A549 (cell line): Measurements from ENCODE around the gene CDK19. TPM values are rescaled to one million over a fixed set of nuclear protein-coding genes. Genes with fewer than 3 reads are reported as not detected.

Experiments
- ATAC-seq, 2 experiments: fragments of 200-7000 bp in 1 of 2; fragments of >200 bp in 1 of 2; cut with Nextera tagmentation in 1 of 2; cut with Tn5 transposase in 1 of 2; 3 replicates each; pipeline versions ENCODE4 v1.8.0 to v1.9.1; 2018 to 2020; ENCODE audit warnings: mild to moderate bottlenecking in 1 of 2, moderate library complexity in 1 of 2
- CTCF ChIA-PET: fragments of 300-600 bp; sonication (Branson Sonifier 250); formaldehyde crosslinking; extraction: SDS; loops from one replicate; lab custom pipeline; 2021; ENCODE audit warnings: antibody characterized with exemption, inconsistent platforms; lab: Yijun Ruan, JAX
- POLR2A ChIA-PET: fragments of 350-600 bp; formaldehyde crosslinking; extraction: SDS; loops from one replicate; lab custom pipeline; 2021; ENCODE audit warnings: antibody characterized with exemption, inconsistent platforms; lab: Yijun Ruan, JAX
- DNase-seq, 2 experiments: peaks; one replicate each; pipeline versions ENCODE4 v3.0.0 to v3.0.0-alpha.2; 2011 to 2016; ENCODE audit warnings: low read depth in 1 of 2, low spot score in 1 of 2
- FAIRE-seq: peaks from 2 replicates; lab custom pipeline; 2011; peaks lifted over from hg19 to GRCh38; lab: Jason Lieb, UNC
- H3K27ac ChIP-seq, 2 experiments: fragments of >200 bp; sonication (Bioruptor Twin); formaldehyde crosslinking; 3 replicates each; pipeline ENCODE4 v1.5.1; 2016 to 2017
- H3K4me1 ChIP-seq: fragments of >200 bp; sonication (Bioruptor Twin); formaldehyde crosslinking; 3 replicates; pipeline ENCODE4 v1.6.1; 2016
- H3K4me2 ChIP-seq: fragments of >200 bp; sonication (Bioruptor Twin); formaldehyde crosslinking; 3 replicates; pipeline ENCODE4 v1.6.1; 2016
- H3K4me3 ChIP-seq: fragments of >200 bp; sonication (Bioruptor Twin); formaldehyde crosslinking; 3 replicates; pipeline ENCODE4 v1.5.1; 2016
- H3K9me3 ChIP-seq: fragments of >200 bp; sonication (Bioruptor Twin); formaldehyde crosslinking; 3 replicates; pipeline ENCODE4 v1.6.1; 2016
- ATOH8 ChIP-seq: fragments of 250-450 bp; sonication (Bioruptor Pico); IDR thresholded peaks from 2 replicates; pipeline ENCODE4 v1.5.0; 2020; ENCODE audit warnings: low read depth, mild to moderate bottlenecking, moderate library complexity
- BCL3 ChIP-seq: fragments of >200 bp; sonication (Bioruptor Twin); formaldehyde crosslinking; IDR thresholded peaks from 3 replicates; pipeline ENCODE4 v1.6.1; 2016
- CEBPB ChIP-seq, 2 experiments: fragments of >200 bp in 1 of 2; sonication (Bioruptor Twin) in 1 of 2; formaldehyde crosslinking in 1 of 2; IDR thresholded peaks; 2 replicates each; pipeline ENCODE4 v1.6.1; 2012 to 2016
- CHD2 ChIP-seq: fragments of 150-350 bp; IDR thresholded peaks from 2 replicates; pipeline ENCODE4 v1.6.1; 2014; ENCODE audit warnings: low read length; ENCODE audit not compliant: partially characterized antibody
- ESRRA ChIP-seq: fragments of 150-350 bp; IDR thresholded peaks from 2 replicates; pipeline ENCODE4 v1.6.1; 2014; ENCODE audit warnings: mild to moderate bottlenecking, low read length, borderline replicate concordance
- GATA3 ChIP-seq: IDR thresholded peaks from 2 replicates; pipeline ENCODE4 v1.6.1; 2012; ENCODE audit warnings: borderline replicate concordance
- HDAC2 ChIP-seq: fragments of 200-600 bp; sonication (generic); IDR thresholded peaks from 2 replicates; pipeline ENCODE4 v1.6.1; 2016
- HMGXB4 ChIP-seq: fragments of 250-450 bp; sonication (Bioruptor Pico); IDR thresholded peaks from 2 replicates; pipeline ENCODE4 v1.5.0; 2021; ENCODE audit warnings: mild to moderate bottlenecking, moderate library complexity, borderline replicate concordance
- HOXA7 ChIP-seq: fragments of 250-450 bp; sonication (Bioruptor Pico); IDR thresholded peaks from 2 replicates; pipeline ENCODE4 v1.5.0; 2020; ENCODE audit warnings: mild to moderate bottlenecking, moderate library complexity
- HOXB5 ChIP-seq: fragments of 250-450 bp; sonication (Bioruptor Pico); IDR thresholded peaks from 2 replicates; pipeline ENCODE4 v1.5.0; 2020; ENCODE audit warnings: mild to moderate bottlenecking, moderate library complexity
- JUN ChIP-seq, 2 experiments: fragments of >200 bp; sonication (Bioruptor Twin); formaldehyde crosslinking; IDR thresholded peaks; 2 replicates in 1 of 2; 3 replicates in 1 of 2; pipeline ENCODE4 v1.6.1; 2016 to 2017
- KDM5A ChIP-seq: fragments of 200-600 bp; sonication (generic); IDR thresholded peaks from 2 replicates; pipeline ENCODE4 v1.6.1; 2016; ENCODE audit warnings: antibody characterized with exemption, mild to moderate bottlenecking
- MAX ChIP-seq: IDR thresholded peaks from 2 replicates; pipeline ENCODE4 v1.6.1; 2012
- NFE2L2 ChIP-seq: fragments of 150-350 bp; conservative IDR thresholded peaks from 2 replicates; pipeline ENCODE4 v1.6.1; 2014; ENCODE audit warnings: low read length
- NPAS2 ChIP-seq: fragments of 250-450 bp; sonication (Bioruptor Pico); IDR thresholded peaks from 2 replicates; pipeline ENCODE4 v1.8.0; 2022; ENCODE audit warnings: mild to moderate bottlenecking, moderate library complexity, borderline replicate concordance
- POLR2A ChIP-seq: IDR thresholded peaks from 2 replicates; pipeline ENCODE4 v1.6.1; 2012; ENCODE audit warnings: mild to moderate bottlenecking, low read length
- RARB ChIP-seq: fragments of 250-450 bp; sonication (Bioruptor Pico); IDR thresholded peaks from 2 replicates; pipeline ENCODE4 v1.8.0; 2021; ENCODE audit warnings: mild to moderate bottlenecking, moderate library complexity
- RCOR1 ChIP-seq: fragments of 150-350 bp; IDR thresholded peaks from 2 replicates; pipeline ENCODE4 v1.6.1; 2014; ENCODE audit warnings: antibody characterized with exemption, low read length, low read depth
- REST ChIP-seq: fragments of 200-600 bp; sonication (generic); IDR thresholded peaks from 2 replicates; pipeline ENCODE4 v1.6.1; 2016; ENCODE audit warnings: antibody characterized with exemption, mild to moderate bottlenecking, moderate library complexity
- SMC3 ChIP-seq: fragments of >200 bp; sonication (Bioruptor Twin); formaldehyde crosslinking; IDR thresholded peaks from 3 replicates; pipeline ENCODE4 v1.6.1; 2018; ENCODE audit warnings: inconsistent platforms
- SREBF2 ChIP-seq: fragments of 450-650 bp; IDR thresholded peaks from 2 replicates; pipeline ENCODE4 v1.6.1; 2014; ENCODE audit warnings: mild to moderate bottlenecking, moderate library complexity
- TP53 ChIP-seq: fragments of 250-450 bp; sonication (Bioruptor Pico); IDR thresholded peaks from 2 replicates; pipeline ENCODE4 v1.5.0; 2021; ENCODE audit warnings: mild to moderate bottlenecking, moderate library complexity
- USF2 ChIP-seq: fragments of 450-650 bp; IDR thresholded peaks from 2 replicates; pipeline ENCODE4 v1.6.1; 2014; ENCODE audit warnings: antibody characterized with exemption
- ZFP36 ChIP-seq: fragments of 450-650 bp; IDR thresholded peaks from 2 replicates; pipeline ENCODE4 v1.6.1; 2014; ENCODE audit warnings: borderline replicate concordance; ENCODE audit not compliant: partially characterized antibody
- ZSCAN20 ChIP-seq: fragments of 250-450 bp; sonication (Bioruptor Pico); IDR thresholded peaks from 2 replicates; pipeline ENCODE4 v1.8.0; 2022; ENCODE audit warnings: mild to moderate bottlenecking, moderate library complexity
- WGBS: methylation state at CpG from one replicate; pipeline ENCODE4 v1.1.6; 2017; ENCODE audit errors: missing lambda C conversion rate; 5-methylcytosine and 5-hydroxymethylcytosine counted together
- polyA plus RNA-seq, 4 experiments: library from polyadenylated mRNA; depleted of rRNA in 3 of 4; stranded (reverse); fragments of >200 nt; fragmentation: RNase III in 1 of 4; extraction: RNeasy Plus Mini Kit Qiagen cat#74134 plus additional on column Dnase treatment in 1 of 4; gene quantifications; 2 replicates in 3 of 4; 3 replicates in 1 of 4; pipeline ENCODE4 v1.2.3, GENCODE V29; 2011 to 2017

The CDK19 gene
- polyA plus RNA-seq, 2 of the 4 experiments (the other 2 are of a cell fraction): 7.1 to 18.6 TPM

GRCh38 chr6:110800839-110801196 is 14.5 kb downstream of the CDK19 start:
- FAIRE-seq (no peak), ATAC-seq (no peak), DNase-seq (no peak)
- Histone ChIP-seq H3K4me3 (no peak overlapping the region), H3K4me2 (no peak overlapping the region), H3K27ac (no peak overlapping the region), H3K4me1 (no peaks in the 10 kb centered on the region), H3K9me3 (no peaks in the 10 kb centered on the region)
- 98% methylated on average over 4 of the region's 4 CpGs for WGBS
- ChIA-PET CTCF (no interaction called here), POLR2A (no interaction called here)
- TF ChIP-seq MAX (no peak), BCL3 (no peak), HOXB5 (CRISPR knock-in tag) (no peak)
- TF ChIP-seq, all 56 proteins: peak for 0

GRCh38 chr6:110800196-110800838 is 15.0 kb downstream of the CDK19 start:
- no peak overlapping the region for H3K4me2 ChIP-seq
- H3K4me1 ChIP-seq: no peaks in the 10 kb centered on the region
- no peak for DNase-seq
- no peak overlapping the region for H3K4me3 ChIP-seq
- H3K9me3 ChIP-seq: no peaks in the 10 kb centered on the region
- TF ChIP-seq ZSCAN20 (CRISPR knock-in tag) (no peak), CEBPB (IDR thresholded peaks at IDR 0.05) (no peak), TP53 (CRISPR knock-in tag) (no peak), SMC3 (no peak), RARB (CRISPR knock-in tag) (no peak), ATOH8 (CRISPR knock-in tag) (no peak), GATA3 (no peak), ESRRA (no peak), SREBF2 (no peak)
- TF ChIP-seq, all 56 proteins: peak for 0
- H3K27ac ChIP-seq: no peak overlapping the region
- ChIA-PET POLR2A (no interaction called here), CTCF (no interaction called here)
- ATAC-seq (no peak), FAIRE-seq (no peak)
- WGBS: 82% methylated on average over 5 of the region's 5 CpGs

GRCh38 chr6:110799655-110800054 is 15.6 kb downstream of the CDK19 start:
- DNase-seq (no peak), ATAC-seq (no peak), FAIRE-seq (no peak)
- Histone ChIP-seq H3K4me3 (no peak overlapping the region), H3K27ac (no peak overlapping the region)
- CTCF ChIA-PET: no interaction called here
- POLR2A ChIA-PET: no interaction called here
- 78% methylated on average over 5 of the region's 5 CpGs for WGBS
- TF ChIP-seq REST (no peak), RARB (CRISPR knock-in tag) (no peak), RCOR1 (no peak), JUN (IDR thresholded peaks at IDR 0.05) (no peak), HDAC2 (no peak), NPAS2 (CRISPR knock-in tag) (no peak), HMGXB4 (CRISPR knock-in tag) (no peak), KDM5A (no peak), USF2 (no peak), BCL3 (no peak), GATA3 (no peak), HOXA7 (CRISPR knock-in tag) (no peak), CHD2 (no peak), NFE2L2 (no peak), POLR2A (no peak), ZFP36 (no peak)
- TF ChIP-seq, all 56 proteins: peak for 0
- Histone ChIP-seq H3K9me3 (no peaks in the 10 kb centered on the region), H3K4me2 (no peak overlapping the region), H3K4me1 (no peaks in the 10 kb centered on the region)
